GM10266 (cell line): Measurements from ENCODE around the gene CCDC77.

Source experiments
- DNase-seq: peaks from one replicate; pipeline ENCODE4 v3.0.0; 2012; ENCODE audit errors: extremely low spot score
- TF ChIP-seq, protein P1 (sequence below): IDR thresholded peaks from 2 replicates; pipeline ENCODE4 v1.5.1; 2012; ENCODE audit warnings: mild to moderate bottlenecking, low read depth; ENCODE audit not compliant: control insufficient read depth, insufficient read depth; ENCODE audit errors: missing control alignments

The CCDC77 gene

DNA sequence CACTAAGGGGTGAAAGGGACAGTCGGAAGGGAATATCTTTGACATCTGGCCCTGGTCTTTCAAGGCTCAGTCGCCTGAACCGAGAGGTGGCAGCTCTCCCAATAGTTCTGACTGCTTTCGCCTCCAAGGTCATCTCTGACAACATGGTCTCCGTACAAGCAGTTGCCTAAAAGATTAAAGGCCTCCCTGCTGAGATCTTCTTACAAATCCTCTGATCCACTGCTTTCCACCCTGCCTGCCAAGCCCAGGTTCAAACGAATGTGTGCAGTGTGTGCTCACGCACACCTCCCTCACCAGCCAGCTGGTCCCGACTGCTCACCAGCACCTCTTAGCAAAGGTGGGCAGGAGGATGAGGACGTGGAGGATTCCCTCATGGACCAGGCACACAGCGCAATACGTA is 68.7 kb downstream of the CCDC77 start:
- TF ChIP-seq, protein P1, sequence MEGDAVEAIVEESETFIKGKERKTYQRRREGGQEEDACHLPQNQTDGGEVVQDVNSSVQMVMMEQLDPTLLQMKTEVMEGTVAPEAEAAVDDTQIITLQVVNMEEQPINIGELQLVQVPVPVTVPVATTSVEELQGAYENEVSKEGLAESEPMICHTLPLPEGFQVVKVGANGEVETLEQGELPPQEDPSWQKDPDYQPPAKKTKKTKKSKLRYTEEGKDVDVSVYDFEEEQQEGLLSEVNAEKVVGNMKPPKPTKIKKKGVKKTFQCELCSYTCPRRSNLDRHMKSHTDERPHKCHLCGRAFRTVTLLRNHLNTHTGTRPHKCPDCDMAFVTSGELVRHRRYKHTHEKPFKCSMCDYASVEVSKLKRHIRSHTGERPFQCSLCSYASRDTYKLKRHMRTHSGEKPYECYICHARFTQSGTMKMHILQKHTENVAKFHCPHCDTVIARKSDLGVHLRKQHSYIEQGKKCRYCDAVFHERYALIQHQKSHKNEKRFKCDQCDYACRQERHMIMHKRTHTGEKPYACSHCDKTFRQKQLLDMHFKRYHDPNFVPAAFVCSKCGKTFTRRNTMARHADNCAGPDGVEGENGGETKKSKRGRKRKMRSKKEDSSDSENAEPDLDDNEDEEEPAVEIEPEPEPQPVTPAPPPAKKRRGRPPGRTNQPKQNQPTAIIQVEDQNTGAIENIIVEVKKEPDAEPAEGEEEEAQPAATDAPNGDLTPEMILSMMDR: no peak
- DNase-seq: no peak

DNA sequence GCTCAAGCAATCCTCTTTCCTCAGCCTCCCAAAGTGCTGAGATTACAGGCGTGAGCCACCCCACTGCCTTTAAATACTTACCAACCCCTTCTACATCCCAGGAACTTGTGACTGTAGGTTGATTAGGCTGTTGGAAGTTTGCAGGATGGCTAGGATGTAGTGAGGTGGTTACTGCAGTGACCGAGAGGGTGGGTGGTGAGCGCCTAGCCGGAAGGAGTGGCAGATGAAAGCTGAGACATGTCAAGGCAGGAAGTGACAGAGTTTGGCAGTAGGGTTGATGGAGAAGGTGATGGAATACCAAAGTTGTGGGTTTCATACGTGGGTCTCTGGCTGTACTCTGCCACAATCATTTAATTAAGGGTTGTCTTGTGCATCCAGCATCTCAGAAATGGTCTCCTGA is 71.8 kb downstream of the CCDC77 start:
- TF ChIP-seq, protein P1: no peak
- no peak for DNase-seq

DNA sequence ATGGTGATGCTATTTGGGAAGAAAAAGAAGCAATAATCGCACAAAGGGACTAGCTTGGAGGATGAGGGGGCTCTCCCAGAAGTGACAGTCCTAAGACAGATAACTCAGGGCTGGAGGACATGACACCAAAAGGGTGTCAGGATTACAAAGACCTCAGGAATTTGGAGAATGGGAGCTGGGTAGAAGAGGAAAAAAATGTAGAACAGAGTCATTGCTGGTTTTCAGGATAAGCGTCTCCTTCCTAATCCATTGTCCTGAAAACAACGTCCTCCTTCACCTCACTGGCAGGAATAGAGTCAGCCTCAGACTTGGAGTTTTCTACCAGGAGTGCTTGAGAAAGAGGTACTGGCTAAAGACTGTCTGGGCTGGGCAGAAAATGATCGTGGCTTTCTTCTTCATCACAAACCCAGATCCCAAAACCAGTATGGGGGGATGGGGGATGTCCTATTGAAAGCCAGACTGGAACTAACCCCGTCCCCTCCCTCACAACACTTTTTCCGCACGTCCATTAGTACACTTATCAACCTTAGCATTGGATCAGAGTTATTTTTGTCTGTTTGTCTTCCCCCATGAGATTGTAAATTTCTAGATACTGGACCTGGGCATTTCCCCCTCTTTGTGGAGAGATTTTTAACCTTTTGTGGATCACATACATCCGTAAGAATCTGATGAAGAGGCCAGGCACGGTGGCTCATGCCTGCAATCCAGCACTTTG is 72.6 kb downstream of the CCDC77 start:
- TF ChIP-seq, protein P1: no peak
- no peak for DNase-seq

DNA sequence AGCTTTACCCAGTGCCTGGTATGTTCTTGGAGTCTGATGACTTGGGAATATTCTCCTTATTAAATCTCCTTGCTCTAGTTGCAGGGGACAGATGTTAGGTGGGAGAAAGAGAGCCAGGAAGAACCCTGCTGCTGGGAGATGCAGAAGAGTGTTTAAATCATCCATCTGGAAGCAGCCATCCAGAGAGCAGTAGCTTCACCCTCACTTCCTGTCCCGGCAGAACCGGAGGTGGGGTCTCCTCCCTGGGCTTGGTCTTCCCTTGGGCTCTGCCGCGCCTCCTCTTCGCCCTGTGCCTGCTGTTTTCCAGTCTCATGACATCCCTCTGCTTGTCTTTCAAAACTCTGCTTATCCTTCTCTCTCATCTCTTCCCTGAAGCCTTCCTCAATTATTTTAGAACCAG is 73.8 kb downstream of the CCDC77 start:
- DNase-seq: no peak
- TF ChIP-seq, protein P1: no peak

DNA sequence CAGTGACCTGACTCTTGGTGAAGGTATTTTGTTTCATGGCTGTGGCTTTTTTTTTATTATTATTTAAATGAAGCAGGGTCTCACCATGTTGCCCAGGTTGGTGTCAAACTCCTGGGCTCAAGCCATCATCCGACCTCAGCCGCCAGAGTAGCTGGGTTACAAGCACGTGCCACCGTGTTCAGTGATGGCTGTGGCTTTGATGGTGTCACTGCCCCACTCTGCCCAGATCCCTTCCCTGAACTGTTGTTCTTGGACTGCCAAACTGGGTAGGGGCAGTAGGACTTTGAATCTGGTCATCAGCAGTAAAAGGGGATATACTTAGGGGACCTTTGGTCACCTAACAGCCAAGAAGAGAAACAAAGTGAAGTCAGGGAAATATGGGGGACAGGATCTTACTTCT is 77.7 kb downstream of the CCDC77 start:
- DNase-seq: no peak
- TF ChIP-seq, protein P1: no peak

DNA sequence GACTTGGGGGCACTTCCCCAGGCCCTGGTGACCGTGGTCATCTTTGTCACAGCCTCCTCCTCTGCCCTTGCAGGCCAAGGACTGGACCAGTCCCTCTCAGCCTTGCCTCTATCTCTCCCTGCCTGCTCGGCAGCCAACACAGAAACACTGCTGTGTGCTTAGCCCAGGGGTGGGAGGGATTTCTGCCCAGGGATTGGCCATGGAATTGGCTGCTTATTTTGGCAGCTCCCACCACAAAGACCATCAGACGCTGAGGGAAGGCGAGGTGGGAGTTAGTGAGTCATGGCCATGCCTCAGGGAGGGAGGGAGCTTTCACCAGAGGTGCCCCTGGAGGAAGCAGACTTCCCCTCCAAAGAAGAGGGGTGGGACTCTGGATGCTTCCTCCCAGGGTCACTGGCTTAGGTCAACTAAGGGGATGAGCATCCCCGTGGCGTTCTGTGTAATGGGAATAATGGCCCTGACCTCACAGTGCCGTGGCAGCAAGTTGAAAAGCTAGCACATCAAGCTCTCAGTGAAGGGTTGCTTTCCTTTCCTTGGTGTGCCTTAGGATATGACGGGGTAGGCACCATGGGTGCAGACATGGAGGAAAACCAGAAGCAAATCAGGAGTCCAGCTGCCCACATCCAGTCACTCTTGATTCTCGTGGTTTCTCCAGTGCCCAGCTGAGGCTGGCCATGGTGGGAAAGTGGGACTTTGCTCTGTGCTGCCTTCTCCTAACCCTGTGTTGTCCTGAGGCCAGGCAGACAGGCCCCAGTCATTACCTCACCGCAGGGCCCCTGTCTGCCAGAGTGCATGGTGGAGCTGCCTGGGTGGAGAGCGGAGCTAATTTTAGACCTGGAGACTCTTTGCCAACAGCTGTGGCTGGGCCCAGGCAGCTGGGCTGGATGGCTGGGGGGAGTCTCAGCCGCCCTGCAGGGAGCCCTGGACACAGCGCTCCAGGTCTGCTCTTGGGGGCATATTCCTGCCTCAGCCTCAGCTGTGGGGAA is 79.7 kb downstream of the CCDC77 start:
- TF ChIP-seq, protein P1: no peak
- no peak for DNase-seq
